Skin epidermis (tissue), 12 donors: ENCODE data around the gene CADM1.

Experiments
- H3K27ac ChIP-seq, 21 experiments: fragments of 200-600 bp; sonication (generic) in 11 of 21; one replicate each; pipeline ENCODE4 v1.5.0; 2020; ENCODE audit warnings: mild to moderate bottlenecking in 3 of 21, inconsistent platforms in 2 of 21, moderate library complexity in 2 of 21
- H3K4me3 ChIP-seq, 7 experiments: fragments of 200-600 bp; sonication (generic) in 2 of 7; one replicate each; pipeline ENCODE4 v1.5.0; 2020; ENCODE audit warnings: inconsistent platforms in 2 of 7, mild to moderate bottlenecking in 2 of 7, moderate library complexity in 1 of 7

Gene CADM1

DNA sequence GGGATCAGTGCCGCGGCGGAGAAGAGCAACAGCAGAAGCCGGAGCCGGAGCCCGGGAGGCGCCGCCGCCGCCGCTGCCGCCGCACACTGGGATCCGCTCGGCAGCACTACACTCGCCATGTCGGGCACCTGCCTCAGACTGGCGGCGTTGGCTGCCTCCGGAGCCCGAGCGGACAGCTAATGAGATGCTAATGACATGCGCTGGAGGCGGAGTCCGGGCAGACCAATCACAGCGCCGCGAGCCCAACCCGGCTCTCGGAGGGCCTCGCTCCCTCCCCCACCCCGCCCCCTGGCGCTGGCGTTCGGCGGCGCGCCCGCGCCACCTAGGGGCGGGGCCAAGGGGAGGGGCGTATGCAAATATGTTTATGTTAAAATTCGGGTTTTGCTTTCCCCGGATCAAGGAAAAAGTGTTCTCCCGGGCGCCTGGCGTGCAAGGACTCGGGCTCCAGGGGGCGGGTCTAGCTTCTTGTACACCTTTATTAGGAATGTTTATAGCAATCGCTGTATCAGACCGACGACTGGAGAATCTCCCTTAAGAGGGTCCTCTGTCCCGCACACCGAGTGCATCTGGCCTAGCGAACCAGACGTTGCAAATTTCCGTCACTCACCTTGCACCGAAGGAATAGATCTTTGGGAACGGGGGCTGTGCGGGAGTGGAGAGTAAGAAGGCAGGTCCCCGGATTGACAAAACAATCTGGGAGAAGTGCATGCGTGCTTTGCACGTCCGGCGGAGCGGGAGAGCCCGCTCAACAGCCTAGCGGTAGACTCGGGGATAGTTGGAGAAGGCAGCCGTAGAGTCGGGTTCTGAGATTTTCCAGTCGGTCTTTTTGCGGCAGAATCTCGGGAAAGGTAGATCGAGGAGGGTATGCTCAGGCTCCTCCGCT lies at the start of gene CADM1:
Gene CADM1, minus strand, starts transcription at position 140 of the 883 bp plus-strand sequence.
- Histone ChIP-seq H3K4me3 (peak within 1 kb of the TSS; percentile 37 to 66 (median 47)), H3K27ac (peak within 1 kb of the TSS in 17 of 21 experiments; percentile 27 to 81 (median 57))

DNA sequence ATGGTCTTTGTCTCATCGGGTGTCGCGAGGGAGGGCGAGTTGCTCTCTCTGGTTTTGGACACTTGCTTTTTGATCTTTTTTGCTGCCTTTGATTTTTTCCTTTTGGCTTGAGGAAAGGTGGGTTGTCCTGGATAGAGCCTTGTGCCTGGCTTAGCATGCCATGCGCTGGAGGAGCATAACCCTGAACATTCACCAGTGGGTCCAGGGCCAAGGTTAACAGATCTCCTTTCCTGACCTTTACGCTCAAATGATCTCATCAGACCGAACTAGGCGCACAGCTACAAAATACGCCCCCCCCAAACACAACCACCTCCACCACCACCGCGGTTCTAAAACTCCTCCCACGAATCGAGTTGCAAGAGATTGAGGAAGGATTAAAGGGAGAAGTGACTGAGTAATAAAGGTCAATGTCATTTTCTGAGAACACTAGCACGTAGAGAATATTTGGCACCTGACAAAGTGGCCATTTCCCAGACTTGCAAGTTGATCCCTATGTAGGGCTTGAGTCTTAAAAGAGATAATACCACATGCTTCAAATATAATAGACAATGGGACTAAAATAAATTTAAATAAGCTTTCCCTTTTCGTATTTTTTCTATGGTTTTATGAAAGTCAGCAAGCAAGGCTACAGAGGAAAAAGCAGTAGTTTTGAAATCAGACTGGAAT lies 48.7 kb upstream of the CADM1 start:
- H3K4me3 ChIP-seq, result no peak overlapping the region
- no peak overlapping the region for H3K27ac ChIP-seq

DNA sequence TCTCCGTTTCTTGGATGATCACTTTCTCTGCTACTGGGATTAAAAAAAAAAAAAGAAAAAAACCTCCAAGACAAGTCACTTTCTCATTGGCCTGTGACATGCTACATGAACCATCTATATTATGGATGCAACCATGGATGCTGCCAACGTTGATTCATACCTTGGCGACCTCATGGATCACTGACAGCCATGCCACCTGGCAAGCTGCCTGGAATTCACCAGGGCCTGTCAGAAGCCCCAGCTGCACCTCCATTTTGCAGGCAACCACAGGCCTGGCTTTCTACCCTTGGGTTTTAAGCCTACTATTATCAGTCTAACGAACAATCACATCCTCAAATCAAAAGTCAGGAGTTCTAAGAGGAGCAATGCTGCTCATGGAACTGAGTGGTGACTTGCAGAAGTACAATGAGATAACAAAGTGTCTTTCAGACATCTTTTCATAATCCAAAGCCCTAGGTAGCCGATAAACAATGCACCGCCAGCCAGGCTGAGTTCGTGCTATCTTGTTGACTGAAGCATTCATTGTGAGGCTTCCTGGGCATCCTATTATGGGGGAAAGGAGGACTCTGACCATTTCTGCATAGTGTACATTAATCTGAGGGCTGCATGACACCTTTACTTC lies 48.0 kb upstream of the CADM1 start:
- no peak overlapping the region for H3K27ac ChIP-seq
- H3K4me3 ChIP-seq, result no peak overlapping the region

DNA sequence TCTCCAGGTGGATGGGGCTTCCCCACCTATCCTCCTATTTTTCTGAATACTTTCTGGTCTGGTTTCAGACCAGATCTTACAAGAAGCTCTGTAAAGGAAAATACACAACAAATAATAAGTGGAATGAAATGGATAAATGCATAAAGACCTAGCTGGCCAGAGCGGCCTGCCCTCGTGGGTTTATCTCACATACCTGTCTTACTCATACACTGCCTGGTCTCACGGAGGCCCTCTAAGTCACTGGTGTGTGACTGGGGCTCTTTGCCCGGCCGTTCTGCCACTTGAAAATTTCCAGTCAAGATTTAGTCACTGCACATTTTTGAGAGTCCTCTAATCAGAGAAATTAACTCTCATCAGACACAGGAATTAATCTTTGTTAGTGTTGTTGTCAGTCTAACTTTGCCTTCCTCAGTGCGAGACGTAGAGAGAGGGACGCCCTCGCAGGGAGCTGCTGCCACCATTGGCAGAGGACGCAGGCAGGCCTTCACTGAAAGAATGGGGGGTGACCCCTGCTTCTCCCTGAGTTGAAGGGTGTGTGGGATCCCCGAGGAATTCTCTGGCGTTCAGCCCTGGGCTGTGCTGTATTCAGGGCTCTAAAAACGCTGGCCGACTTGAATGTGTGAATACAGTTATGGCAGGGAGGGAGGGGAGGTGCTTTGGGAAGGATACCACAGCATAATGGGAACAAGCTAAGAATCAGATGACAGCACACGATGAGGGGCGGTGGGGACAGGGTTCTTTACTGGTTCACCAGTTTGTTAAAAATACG lies 46.3 kb upstream of the CADM1 start:
- Histone ChIP-seq H3K4me3 (no peak overlapping the region), H3K27ac (no peak overlapping the region)

DNA sequence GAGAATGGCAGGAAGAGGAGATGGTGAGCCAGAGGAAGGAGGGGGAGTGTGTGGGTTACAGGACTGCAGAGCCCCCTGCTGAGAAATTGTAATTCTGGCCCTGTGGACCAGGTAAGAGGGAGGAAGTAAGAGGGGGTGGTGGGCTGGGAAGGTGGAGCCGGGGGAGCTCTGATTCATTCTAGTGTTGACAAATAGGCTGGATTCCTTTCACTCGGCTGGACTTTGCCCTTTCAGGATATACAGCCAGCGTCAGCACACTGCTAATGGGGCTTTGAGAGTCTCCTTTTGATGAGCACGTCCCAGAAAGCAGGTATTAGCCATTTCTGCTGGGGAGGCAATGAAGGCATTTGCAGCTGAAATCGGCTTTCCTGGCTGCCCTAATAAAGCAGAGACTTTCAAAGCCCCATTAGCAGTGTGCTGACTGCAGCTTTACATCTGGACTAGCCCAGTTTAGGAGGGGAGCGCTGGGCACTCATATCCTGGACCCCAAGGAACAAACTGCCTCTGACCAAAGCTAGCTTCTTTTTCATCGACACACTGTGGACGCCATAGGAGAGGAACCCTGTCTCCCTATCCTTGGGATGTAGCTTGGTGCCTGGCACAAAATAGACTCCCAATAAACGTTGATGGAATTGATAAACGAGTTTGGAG lies 44.8 kb upstream of the CADM1 start:
- Histone ChIP-seq H3K4me3 (no peak overlapping the region), H3K27ac (no peak overlapping the region)

DNA sequence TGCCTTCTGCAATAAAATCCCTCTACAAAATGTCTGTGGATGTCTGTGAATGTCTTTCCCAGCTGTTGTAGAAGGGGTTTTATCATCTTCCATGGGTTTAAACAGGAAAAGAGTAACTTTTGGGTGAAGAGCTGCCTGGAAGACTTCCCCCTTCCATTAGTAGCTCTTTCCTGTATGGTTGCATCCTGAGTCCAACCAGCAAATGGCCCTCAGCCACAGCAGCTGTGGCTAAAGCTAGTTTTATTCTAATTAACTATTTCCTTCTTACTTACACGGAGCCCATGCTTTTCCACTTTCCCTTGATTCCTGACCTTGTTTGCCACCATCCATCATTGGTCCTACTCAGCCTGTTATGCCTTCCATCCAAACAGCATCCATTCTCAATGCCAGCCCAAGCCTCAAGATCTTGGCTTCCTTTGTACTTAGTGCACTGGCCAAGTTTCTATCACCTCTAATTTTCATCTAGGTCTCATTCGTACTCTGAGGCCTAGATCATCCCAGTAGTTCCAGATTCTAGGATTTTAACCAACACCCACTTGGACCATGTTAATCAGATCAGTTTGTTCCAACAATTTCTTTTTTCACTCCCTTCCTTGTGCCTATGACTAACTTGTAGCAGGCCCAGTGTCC lies 41.5 kb upstream of the CADM1 start:
- Histone ChIP-seq H3K27ac (no peak overlapping the region), H3K4me3 (no peak overlapping the region)

DNA sequence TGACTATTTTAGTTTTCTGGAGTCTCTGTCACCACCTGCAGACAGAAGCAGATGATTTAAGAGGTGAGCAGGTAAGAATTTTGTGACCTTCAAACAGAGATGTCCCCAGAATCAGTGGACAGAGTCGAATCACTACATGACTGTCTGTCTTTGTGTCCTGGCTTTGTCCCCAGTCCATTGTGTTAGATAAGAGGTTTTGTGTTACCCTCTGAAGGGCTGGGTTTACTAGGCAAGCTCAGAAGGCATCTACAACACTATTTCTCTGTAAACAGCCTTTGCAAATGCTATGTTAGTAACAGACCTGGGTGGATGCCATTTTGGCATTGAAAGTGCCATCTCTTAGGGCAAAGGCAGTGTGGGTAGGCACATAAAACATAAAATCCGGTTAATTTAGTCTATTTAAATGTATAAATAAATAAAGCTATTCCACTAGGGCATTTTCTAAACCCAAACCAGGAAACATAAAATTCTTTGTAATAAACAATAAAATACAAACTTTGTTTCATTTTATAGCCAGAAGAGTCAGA lies 40.3 kb upstream of the CADM1 start:
- H3K27ac ChIP-seq, result no peak overlapping the region
- H3K4me3 ChIP-seq, result no peak overlapping the region

DNA sequence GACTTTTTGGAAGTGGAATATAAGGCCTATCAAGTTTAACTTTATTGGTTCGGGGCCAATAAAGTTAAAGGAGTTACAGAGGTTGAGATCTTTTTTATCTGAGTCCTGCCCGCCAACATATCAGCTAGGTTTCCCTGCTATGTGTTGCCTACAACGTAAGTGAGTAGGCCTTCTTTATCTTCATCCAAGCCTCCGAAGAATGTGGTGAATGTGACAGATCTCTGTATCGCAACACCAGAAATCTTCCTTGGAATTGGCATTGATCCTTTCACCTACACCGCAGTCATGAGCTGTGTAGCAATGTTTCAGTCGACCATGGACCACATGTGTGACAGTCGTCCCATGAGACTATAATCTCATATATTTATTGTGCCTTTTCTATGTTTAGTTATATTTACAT lies 37.3 kb upstream of the CADM1 start:
- H3K27ac ChIP-seq, result no peak overlapping the region
- H3K4me3 ChIP-seq, result no peak overlapping the region

DNA sequence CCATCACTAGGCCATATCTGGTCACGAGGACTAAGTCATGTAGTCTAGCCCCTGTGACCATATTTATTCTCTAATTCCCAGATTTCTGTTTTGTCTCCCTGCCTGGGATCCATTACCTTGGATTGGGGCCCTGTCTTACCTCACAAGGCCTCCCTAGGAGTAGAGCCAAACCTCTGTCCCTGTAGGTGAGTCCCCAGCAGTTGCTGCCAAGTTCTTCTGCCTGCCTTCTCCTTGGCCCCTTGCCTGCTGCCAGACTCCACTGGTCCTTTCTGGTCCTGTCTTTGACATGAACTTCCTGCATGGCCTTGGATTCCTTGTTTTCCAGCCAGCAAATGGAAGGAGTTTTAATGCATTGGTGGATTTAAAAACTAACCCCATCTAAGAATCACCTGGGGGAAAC lies 35.6 kb upstream of the CADM1 start:
- H3K27ac ChIP-seq, result no peak overlapping the region
- H3K4me3 ChIP-seq, result no peak overlapping the region

DNA sequence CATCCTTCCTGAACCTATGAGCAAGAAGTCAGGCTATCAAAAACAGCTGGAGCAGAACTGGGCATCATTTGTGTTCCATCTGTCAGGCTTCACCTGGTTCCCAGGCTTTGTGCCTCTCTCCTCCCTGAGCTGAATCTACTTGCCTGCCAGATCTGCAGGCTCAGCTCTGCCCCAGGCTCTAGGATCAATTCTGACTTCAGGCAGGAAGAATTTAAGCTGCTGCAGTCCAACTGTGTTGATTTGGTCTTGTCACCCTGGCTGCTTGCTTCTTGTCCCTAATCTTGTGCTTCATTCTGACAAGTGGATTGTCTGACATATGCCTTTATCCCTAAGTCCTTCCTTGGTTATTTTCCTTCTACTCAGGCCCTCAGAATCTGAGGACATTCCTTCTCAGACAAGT lies 31.6 kb upstream of the CADM1 start:
- no peak overlapping the region for H3K27ac ChIP-seq
- no peak overlapping the region for H3K4me3 ChIP-seq

DNA sequence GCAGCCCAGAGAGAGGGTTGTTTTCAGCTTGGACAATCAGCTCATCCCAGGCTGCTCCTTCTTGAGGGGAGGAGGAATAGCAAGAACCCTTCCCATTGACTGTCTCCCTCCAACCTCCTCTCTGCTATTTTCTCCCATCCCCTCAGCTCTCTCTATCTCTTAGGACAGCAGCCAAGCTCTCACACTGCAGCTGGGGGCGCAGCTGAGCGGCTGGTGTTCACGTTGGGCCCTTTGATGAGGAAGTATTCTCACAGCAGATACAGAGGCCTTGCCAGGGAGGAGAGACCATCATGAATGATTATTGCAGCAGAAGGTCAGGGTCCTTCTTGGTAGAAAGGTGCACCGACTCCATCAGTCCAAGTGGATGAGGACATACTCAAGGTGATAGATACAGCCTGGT lies 26.5 kb upstream of the CADM1 start:
- Histone ChIP-seq H3K4me3 (no peak overlapping the region), H3K27ac (no peak overlapping the region)

DNA sequence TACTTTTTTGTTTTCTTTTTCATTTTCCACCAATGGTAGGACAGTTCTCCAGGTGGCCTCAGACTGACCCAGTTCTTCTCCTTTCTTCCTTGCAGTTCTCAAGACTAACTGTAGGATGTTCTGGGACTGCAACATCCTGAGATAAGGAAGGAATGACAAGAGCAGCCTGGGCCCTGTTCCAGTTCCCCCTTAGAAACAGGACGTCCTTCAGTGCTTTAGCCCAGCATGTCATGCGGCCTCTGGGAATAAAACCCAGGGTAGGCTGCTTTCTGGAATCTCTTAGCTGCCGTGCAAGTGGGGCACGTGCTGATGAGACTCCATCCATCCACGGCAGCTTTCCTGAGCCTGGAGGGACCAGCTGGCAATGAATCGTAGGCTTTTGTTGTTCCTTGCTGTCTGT lies 24.0 kb upstream of the CADM1 start:
- H3K27ac ChIP-seq, result no peak overlapping the region
- no peak overlapping the region for H3K4me3 ChIP-seq

DNA sequence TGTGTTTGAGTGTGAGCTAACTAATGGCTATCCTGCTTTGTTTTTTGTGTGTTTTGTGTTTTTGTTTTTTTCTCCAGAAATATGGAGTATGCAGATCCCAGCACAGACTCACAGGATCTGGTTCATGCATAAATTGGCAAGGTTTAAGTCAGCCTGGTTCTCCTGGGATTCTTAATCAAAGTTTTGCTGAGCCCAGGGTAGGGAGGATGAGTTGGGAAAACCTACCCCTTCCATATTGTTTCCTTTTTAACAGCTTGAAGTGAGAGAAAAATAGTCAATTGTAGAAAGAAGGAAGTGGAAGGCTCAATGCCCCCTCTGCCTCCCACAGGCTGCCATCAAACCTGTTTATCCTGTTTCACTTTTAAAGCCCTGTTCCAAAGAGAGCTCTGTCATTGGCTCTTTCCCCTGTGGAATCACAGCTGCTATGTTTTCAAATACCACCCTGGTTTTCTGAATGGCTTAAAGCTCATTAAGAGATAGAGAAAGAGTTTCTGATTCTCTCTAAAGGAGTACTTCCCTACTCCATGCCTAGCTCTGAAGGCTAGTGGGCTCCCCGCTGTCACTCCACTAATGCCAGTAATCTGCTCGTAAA lies 23.4 kb upstream of the CADM1 start:
- no peak overlapping the region for H3K27ac ChIP-seq
- no peak overlapping the region for H3K4me3 ChIP-seq

DNA sequence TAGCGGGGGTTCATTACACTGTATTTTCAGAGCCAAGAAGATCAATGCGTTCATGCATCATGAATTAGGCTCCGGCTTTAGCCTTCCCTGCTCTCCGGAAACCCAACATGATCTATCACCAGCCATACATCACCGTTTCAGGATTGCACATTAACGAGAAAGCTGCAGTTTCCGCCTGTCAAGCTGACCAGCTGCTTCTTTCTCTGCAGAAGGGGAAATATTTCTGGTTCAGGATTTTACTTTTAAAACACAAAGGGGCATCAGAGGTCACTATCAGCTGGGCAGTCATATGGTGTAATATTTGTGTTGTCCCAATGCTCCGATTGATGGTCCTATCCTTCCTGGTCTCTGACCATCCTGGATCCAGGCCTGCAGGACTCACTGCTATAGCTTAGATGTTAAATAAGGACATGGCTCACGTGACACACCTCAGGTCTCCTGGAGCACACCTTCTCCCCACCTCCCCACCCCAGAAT lies 21.4 kb upstream of the CADM1 start:
- Histone ChIP-seq H3K27ac (no peak overlapping the region), H3K4me3 (no peak overlapping the region)

DNA sequence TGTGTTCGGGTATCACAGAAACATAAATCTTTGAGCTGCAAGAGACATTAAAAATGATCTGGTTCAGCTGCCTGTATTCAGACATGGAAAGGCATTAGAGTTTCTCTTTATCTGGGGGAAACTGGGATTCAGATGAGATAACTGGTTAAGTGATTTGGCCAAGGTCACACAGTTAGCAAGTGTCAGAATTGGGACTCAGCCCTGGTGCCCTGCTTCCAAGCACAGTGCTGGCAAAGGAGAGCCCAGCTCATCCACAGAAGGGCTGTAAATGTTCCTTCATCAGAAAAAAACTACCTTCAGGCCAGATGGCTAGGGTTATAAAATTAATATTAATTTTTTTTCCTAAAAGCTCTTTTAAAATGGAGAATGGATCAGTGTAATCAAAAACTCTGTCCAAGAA lies 20.4 kb upstream of the CADM1 start:
- H3K27ac ChIP-seq, result no peak overlapping the region
- no peak overlapping the region for H3K4me3 ChIP-seq

DNA sequence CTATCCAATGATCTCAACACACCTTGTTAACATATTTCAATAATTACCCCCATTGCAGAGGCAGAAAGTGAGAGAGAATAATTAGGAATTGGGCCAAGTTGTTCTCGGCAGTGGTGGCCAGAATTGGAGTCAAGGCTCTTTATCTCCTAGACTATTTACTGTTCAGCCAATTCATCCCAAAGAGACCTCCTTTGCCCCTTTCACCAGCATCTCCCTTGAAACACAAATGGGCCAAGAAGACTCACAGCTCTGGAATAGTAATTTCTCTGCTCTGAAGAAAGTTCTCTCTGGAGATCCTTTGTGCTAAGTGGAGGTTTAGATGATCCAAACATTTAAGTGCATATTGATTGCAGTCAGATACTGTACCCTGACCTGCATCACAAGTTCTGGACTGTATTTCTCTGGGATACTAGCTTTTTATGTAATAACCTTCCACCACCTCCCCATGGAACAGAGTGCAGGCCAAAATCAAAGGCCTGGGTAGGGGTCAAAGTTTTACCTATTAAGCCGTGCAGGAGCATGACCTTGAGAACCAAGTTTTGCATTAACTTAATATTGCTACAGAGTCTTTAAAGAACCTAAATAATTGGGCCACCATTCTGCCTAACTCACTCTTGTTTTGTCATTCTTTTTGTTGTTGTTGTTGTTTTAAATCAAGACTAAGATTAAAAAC lies 19.6 kb upstream of the CADM1 start:
- H3K4me3 ChIP-seq, result no peak overlapping the region

DNA sequence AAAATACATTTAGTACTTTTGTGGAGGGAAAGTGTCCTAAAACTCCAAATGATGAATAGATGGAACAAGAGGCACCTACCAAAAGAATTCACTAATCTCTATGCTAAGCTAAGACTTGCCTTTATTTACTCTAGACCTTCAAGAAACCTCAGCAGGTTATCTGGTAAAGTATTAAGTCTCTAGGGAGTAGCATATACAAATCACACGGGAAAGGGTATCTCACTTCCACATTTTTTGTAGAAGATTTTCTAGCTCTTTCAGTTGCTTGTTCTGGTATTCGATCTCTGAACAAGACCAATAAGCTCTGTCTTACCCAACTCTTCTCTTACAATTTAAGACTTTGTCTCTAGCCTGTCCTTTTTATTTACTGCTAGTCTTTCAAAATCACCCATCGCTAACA lies 18.1 kb upstream of the CADM1 start:
- Histone ChIP-seq H3K27ac (no peak overlapping the region), H3K4me3 (no peak overlapping the region)

More for the DNA sequence above, 19.6 kb upstream of the CADM1 start:
- H3K27ac ChIP-seq, result no peak overlapping the region

DNA sequence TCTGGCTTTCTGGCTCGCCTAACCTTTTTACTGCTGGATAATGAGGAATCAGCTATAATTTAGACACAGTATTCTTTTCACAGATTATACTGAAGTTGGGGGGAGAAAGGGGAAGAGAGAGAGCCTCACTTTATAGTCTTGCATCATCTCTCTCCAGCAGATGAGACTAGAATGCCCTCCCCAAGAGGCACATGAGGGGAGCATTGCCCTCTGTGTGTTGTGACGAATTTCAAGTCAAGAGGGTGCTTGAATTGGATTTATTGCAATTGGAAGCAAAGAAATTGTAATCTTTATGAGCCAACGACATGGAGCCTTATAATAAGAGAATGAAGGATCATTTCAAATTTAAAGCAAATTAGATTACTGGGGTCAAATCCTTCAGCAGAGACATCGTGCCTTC lies 17.6 kb upstream of the CADM1 start:
- Histone ChIP-seq H3K27ac (no peak overlapping the region), H3K4me3 (no peak overlapping the region)
